GM12892 (cell line): ENCODE data around the gene REN.

Experiments
- POLR2A ChIP-seq: IDR thresholded peaks from 2 replicates; pipeline ENCODE4 v1.6.1; 2011; ENCODE audit warnings: low read depth, low read length, control low read depth
- POLR2AphosphoS5 ChIP-seq: IDR thresholded peaks from 2 replicates; pipeline ENCODE4 v1.6.1; 2011; ENCODE audit warnings: low read depth, low read length, control low read depth
- TAF1 ChIP-seq: IDR thresholded peaks from 2 replicates; pipeline ENCODE4 v1.6.1; 2011; ENCODE audit warnings: low read depth, mild to moderate bottlenecking, control low read depth, low read length, borderline replicate concordance

DNA sequence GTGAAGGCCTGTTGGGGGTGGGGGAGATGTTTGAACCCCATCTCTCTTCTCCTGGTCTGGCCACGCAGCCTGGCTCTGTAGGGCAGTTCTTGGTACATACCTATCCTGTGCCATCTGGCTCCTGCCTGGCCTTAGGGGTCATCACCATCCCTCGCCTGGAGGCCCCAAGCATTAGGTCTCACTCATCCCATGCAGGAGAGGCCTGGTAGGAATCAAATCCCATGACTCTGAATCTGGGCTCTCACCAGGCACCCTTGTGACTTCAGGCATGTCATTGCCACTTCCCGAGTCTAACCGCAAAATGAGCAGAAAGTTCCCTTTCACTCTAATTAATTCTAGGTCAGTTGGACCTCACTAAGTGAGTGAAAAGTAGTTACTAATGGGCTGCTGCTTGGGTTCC is 51.5 kb downstream of the REN start:
- TF ChIP-seq POLR2A = no peak
- no peak for TF ChIP-seq POLR2AphosphoS5
- no peak for TF ChIP-seq TAF1
